HG03045 (cell line): ENCODE results near the gene CLEC2A.
"Not testable (repeated sequence)": the region's sequence is repeated elsewhere in the genome, so short reads cannot be mapped to it uniquely, and the experiment has no call there.

ENCODE experiments used
- ATAC-seq: cut with Tn5 transposase; IDR thresholded peaks from one replicate; pipeline ENCODE4 v1.9.1; 2021; ENCODE audit warnings: mild to moderate bottlenecking, moderate library complexity; ENCODE audit not compliant: unreplicated experiment

CLEC2A gene

DNA sequence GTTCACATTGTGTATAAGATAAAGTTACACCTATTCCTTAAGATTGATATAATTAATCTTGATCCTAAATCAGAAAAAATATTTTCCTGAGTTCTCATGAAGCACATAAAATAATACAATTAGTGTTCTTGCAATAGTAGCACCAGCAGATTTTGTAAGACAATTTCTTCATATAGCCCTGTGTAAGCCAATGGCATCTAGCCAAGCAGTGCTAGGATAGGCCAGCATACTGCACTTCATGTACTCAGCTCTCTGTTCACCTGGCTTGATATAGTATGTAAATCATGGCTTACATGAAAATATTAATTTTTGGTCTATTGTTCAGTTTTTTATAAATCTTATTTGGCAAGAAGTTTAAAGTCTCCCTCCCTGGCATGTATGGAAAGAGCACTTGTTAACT is 49.0 kb downstream of the CLEC2A start:
- no peak for ATAC-seq

GRCh38 chr12:9881988-9882387 is 50.2 kb downstream of the CLEC2A start:
- no peak for ATAC-seq

- no peak for ATAC-seq
Observed at GRCh38 chr12:9881246-9881645, 50.9 kb downstream of the CLEC2A start, which contains the start of gene KLRF2. Gene KLRF2 (plus strand): TSS chr12:9881489. CDS start chr12:9881596, 107 bp downstream.

GRCh38 chr12:9880532-9881078 is 51.6 kb downstream of the CLEC2A start:
- ATAC-seq, result no peak

DNA sequence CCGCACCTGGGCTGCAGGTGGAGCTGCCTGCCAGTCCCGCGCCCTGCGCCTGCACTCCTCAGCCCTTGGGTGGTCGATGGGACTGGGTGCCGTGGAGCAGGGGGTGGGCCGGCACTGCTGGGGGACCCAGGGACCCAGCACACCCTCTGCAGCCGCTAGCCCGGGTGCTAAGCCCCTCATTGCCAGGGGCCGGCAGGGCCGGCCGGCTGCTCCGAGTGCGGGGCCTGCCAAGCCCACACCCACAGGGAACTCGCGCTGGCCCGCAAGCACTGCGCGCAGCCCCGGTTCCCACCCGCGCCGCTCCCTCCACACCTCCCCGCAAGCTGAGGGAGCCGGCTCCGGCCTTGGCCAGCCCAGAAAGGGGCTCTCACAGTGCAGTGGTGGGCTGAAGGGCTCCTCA is 56.0 kb downstream of the CLEC2A start:
- not testable (repeated sequence) for ATAC-seq

GRCh38 chr12:9872742-9873141 is 59.4 kb downstream of the CLEC2A start:
- ATAC-seq, result no peak

DNA sequence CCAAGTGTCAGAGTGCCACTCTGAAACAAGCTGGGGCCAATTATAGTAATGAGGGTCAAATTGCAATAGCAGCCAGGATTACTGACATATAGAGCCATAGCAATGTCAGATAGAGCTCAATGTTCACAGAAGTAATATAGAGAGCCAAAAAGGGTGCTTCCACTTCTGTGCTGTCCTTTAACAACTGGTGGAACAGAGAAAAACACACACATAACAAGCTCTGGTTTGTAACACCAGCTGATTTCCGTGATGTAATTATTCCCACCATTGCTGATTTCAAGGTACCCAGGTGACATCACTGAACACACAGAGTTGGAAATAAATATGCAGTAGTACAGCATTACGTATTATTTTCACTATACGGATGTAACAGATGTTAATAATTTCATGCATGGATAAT is 60.0 kb downstream of the CLEC2A start:
- ATAC-seq, result no peak

GRCh38 chr12:9870286-9870866 is 61.8 kb downstream of the CLEC2A start:
- ATAC-seq, result no peak

DNA sequence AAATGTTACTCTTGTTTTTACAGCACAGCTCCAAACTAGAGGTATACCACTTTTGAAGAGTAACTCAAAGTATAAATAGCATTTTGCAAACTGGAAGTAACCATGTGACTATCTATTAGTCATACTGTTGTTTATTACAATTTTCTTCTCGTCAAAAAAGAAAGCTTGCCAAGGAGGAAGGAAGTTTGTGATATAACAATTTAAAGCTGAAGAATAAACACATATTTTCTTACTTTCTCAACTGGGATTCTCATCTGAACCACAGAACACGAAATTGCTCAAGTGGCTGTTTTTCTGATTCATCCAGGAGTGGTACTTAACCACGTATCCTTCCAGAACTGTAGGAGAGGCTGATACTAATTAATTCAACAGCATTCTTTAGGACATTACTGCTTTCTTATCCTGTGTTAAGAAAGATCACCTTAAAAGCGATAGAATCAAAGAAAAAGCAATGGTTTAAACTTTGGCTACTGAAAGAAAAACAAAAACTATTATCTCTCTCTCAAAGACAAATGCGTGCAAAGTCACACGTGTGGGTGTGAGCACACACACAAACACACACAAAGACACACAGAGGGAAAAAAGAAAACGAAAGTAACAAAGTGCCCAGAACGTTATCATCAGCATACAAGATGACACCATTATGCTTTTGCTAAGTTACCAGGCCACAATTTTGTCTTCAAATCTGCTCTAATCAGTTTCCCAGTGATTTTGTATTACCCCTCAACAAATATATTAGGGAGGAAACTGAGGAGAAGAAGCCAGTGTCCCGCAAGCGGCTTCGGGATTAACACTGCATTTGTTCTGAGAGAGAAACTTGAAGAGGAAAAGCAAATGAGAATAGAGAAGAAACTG is 62.6 kb downstream of the CLEC2A start, which contains the start of gene CLEC2B:
Gene CLEC2B, minus strand, starts transcription at position 48 of the 855 bp plus-strand sequence.
- ATAC-seq, result peak; percentile 41

DNA sequence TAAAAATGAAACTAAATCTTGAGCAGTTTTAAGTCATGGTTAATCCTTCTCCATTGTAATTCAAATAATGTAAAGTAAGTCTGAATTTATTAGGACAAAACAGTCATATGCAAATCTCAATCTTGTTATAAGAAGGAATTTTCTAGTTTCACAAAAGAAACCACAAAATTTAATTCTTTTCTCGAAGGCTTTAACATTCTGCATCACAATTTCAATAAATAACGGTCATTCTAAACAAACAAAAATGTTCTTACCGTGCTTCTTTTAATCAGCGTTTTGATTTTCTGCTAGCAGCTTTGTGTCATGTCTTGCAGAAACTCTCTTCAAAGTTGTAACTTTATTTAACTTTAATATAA is 63.2 kb downstream of the CLEC2A start:
- no peak for ATAC-seq

DNA sequence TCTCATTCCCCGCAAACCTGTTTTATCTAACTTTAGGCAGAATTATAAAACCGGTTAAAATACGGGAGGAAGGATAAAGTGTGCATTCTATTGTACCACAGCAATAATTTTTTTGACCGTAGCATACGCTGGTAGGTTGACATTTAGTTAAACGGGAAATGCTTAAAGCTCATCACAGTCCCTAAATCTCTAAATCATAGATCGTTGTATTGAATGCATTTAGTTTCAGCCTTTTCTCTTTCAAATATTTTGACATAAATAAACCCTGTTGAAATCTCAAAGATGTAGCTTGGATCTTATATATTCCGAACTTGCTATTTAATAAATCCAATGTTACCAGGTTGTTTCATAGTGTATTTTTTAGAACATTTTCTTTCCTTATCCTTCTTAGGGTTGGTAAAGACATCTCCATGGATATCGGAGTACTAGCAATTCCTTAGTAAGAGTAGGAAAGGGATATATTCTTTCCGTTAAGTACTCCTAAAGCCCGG is 63.8 kb downstream of the CLEC2A start:
- no peak for ATAC-seq

DNA sequence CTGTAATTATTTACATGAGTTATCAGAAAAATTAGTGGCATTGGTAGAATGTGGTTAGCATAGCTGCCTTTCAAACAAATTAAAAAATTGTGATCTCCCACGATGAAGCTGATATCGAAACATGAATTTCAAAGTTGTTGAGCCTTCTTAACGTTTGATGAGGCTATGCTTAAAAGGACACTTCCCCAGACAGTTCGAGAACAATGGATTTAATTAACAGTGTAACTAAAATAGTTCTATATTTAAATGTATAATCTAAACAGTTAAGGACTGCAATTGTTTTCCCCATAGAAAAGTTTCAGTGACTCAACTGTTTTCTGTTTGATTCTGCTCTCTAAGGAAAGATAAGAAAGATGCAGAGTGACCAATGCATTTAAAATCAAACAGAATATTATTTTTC is 64.6 kb downstream of the CLEC2A start:
- ATAC-seq, result no peak

DNA sequence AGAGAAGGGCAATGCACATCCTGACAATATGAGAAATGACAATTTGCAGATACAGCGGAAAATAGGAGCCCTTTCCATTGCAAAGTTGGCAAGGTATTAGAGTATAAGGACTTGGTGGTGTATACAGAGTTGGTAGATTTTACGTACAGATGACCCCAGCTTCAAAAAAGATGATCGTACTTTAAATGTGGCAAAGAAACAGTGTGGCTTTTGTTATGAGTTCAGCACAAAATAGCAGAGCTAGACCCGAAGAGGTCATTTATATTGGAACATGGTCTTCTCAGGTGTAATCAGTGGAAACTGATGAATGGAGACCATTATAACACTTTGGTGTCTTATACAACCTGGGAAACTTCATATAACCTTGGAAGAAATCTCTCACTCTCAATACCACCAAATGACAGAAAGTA is 65.3 kb downstream of the CLEC2A start:
- ATAC-seq, result no peak

DNA sequence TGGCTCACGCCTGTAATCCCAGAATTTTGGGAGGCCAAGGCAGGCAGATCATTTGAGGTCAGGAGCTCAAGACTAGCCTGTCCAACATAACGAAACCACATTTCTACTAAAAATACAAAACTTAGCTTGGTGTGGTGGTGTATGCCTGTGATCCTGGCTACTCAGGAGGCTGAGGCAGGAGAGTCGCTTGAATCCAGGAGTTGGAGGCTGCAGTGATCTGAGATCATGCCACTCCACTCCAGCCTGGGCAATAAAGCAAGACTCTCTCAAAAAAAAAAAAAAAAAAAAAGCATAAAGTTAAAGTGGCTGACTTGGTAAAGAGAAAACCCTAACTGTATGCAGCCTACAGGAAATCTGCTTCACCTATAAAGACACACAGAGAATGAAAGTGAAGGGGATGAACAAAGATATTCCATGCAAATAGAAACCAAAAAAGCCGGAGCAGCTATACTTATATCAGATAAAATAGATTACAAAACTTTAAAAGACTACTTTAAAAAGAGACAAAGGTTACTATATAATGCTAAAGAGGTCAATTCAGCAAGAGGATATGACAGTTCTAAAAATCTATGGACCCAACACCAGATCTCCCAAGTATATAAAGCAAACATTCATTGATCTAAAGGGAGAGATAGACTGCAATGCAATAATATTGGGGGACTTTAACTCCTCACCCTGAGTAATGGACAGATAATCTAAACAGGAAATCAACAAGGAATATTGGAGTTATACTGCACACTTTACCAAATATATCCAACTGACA is 67.1 kb downstream of the CLEC2A start:
- ATAC-seq, result no peak
